NCI-H2227 treated with DMSO at 0.1 percent for 48 hours (cell line): ENCODE results near the gene CLDN18.

Experiments used
- DNase-seq: peaks from one replicate; lab custom pipeline; 2025; lab: John Stamatoyannopoulos, UW

CLDN18 gene

GRCh38 chr3:138027821-138028220 lies 17.9 kb downstream of the CLDN18 start:
- DNase-seq = no peak

GRCh38 chr3:138030734-138031280 lies 20.8 kb downstream of the CLDN18 start:
- DNase-seq = no peak

GRCh38 chr3:138031536-138031935 lies 21.6 kb downstream of the CLDN18 start:
- no peak for DNase-seq

- no peak for DNase-seq
Measured at GRCh38 chr3:138032567-138032966, 22.6 kb downstream of the CLDN18 start.

- DNase-seq = no peak
Measured at GRCh38 chr3:138033202-138033691, 23.3 kb downstream of the CLDN18 start.

GRCh38 chr3:138034918-138035317 lies 25.0 kb downstream of the CLDN18 start:
- DNase-seq = no peak

- DNase-seq = no peak
Measured at GRCh38 chr3:138036572-138036971, 26.6 kb downstream of the CLDN18 start.

GRCh38 chr3:138038725-138039462 lies 28.9 kb downstream of the CLDN18 start:
- no peak for DNase-seq

GRCh38 chr3:138042043-138042442 lies 32.1 kb downstream of the CLDN18 start:
- no peak for DNase-seq

GRCh38 chr3:138043266-138044029 lies 33.5 kb downstream of the CLDN18 start:
- DNase-seq = no peak

GRCh38 chr3:138046085-138046484 lies 36.1 kb downstream of the CLDN18 start:
- no peak for DNase-seq

- DNase-seq = no peak
Measured at GRCh38 chr3:138046955-138047354, 37.0 kb downstream of the CLDN18 start.

GRCh38 chr3:138047596-138048158 lies 37.7 kb downstream of the CLDN18 start:
- no peak for DNase-seq

- DNase-seq = no peak
Measured at GRCh38 chr3:138049157-138049919, 39.4 kb downstream of the CLDN18 start.

GRCh38 chr3:138051947-138052802 lies 42.2 kb downstream of the CLDN18 start:
- no peak for DNase-seq

- DNase-seq = no peak
Measured at GRCh38 chr3:138054057-138054456, 44.1 kb downstream of the CLDN18 start.

GRCh38 chr3:138057384-138057783 lies 47.4 kb downstream of the CLDN18 start:
- no peak for DNase-seq

GRCh38 chr3:138059261-138059660 lies 49.3 kb downstream of the CLDN18 start:
- DNase-seq = no peak

GRCh38 chr3:138060792-138061191 lies 50.8 kb downstream of the CLDN18 start:
- no peak for DNase-seq

- DNase-seq = no peak
Measured at GRCh38 chr3:138062037-138062436, 52.1 kb downstream of the CLDN18 start.

- DNase-seq = no peak
Measured at GRCh38 chr3:138062626-138063025, 52.7 kb downstream of the CLDN18 start.
